Nephron (organoid): ENCODE data around the gene DRC7.
"Not testable (repeated sequence)": the region's sequence is repeated elsewhere in the genome, so short reads cannot be mapped to it uniquely, and the experiment has no call there.

Experiments used
- H3K27ac Mint-ChIP-seq, 3 experiments: 2 replicates each; pipeline ENCODE4 v1.8.0; 2020; ENCODE audit warnings: mixed read lengths in 3 of 3, mild to moderate bottlenecking in 2 of 3, moderate library complexity in 1 of 3
- H3K27me3 Mint-ChIP-seq: 2 replicates; pipeline ENCODE4 v1.8.0; 2021; ENCODE audit warnings: low read depth, mild to moderate bottlenecking, moderate library complexity, mixed read lengths
- H3K36me3 Mint-ChIP-seq: 2 replicates; pipeline ENCODE4 v1.8.0; 2020; ENCODE audit warnings: low read depth, mixed read lengths
- H3K4me1 Mint-ChIP-seq: 2 replicates; pipeline ENCODE4 v1.8.0; 2020; ENCODE audit warnings: mixed read lengths
- H3K4me3 Mint-ChIP-seq, 3 experiments: 2 replicates each; pipeline ENCODE4 v1.8.0; 2020; ENCODE audit warnings: mild to moderate bottlenecking in 3 of 3, mixed read lengths in 3 of 3, moderate library complexity in 2 of 3
- H3K9me3 Mint-ChIP-seq: 2 replicates; pipeline ENCODE4 v1.8.0; 2020; ENCODE audit warnings: mixed read lengths
- TF ChIP-seq, protein P1 (sequence below), 3 experiments: fragments of 200-600 bp; sonication (generic); IDR thresholded peaks; one replicate each; pipeline ENCODE4 v1.5.0; 2021; ENCODE audit warnings: antibody characterized with exemption in 3 of 3; ENCODE audit not compliant: unreplicated experiment in 3 of 3

The DRC7 gene

GRCh38 chr16:57708168-57708567, 13.6 kb downstream of the DRC7 start:
- Mint-ChIP-seq H3K36me3 (no peaks in the 10 kb centered on the region), H3K4me3 (no peak overlapping the region), H3K27me3 (peaks cover 13% of the 10 kb centered on the region), H3K9me3 (peaks cover 4% of the 10 kb centered on the region), H3K27ac (no peak overlapping the region), H3K4me1 (no peaks in the 10 kb centered on the region)
- TF ChIP-seq, protein P1, sequence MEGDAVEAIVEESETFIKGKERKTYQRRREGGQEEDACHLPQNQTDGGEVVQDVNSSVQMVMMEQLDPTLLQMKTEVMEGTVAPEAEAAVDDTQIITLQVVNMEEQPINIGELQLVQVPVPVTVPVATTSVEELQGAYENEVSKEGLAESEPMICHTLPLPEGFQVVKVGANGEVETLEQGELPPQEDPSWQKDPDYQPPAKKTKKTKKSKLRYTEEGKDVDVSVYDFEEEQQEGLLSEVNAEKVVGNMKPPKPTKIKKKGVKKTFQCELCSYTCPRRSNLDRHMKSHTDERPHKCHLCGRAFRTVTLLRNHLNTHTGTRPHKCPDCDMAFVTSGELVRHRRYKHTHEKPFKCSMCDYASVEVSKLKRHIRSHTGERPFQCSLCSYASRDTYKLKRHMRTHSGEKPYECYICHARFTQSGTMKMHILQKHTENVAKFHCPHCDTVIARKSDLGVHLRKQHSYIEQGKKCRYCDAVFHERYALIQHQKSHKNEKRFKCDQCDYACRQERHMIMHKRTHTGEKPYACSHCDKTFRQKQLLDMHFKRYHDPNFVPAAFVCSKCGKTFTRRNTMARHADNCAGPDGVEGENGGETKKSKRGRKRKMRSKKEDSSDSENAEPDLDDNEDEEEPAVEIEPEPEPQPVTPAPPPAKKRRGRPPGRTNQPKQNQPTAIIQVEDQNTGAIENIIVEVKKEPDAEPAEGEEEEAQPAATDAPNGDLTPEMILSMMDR (IDR thresholded peaks at IDR 0.05; ENCODE audit: unreplicated experiment in 3 of 3): no peak

GRCh38 chr16:57709663-57710062, 15.1 kb downstream of the DRC7 start:
- H3K27ac Mint-ChIP-seq: no peak overlapping the region
- H3K4me1 Mint-ChIP-seq: no peaks in the 10 kb centered on the region
- no peaks in the 10 kb centered on the region for H3K36me3 Mint-ChIP-seq
- H3K27me3 Mint-ChIP-seq: peaks cover 7% of the 10 kb centered on the region
- no peak overlapping the region for H3K4me3 Mint-ChIP-seq
- TF ChIP-seq, protein P1 (IDR thresholded peaks at IDR 0.05; ENCODE audit: unreplicated experiment in 3 of 3): no peak
- H3K9me3 Mint-ChIP-seq: peaks cover 4% of the 10 kb centered on the region

DNA sequence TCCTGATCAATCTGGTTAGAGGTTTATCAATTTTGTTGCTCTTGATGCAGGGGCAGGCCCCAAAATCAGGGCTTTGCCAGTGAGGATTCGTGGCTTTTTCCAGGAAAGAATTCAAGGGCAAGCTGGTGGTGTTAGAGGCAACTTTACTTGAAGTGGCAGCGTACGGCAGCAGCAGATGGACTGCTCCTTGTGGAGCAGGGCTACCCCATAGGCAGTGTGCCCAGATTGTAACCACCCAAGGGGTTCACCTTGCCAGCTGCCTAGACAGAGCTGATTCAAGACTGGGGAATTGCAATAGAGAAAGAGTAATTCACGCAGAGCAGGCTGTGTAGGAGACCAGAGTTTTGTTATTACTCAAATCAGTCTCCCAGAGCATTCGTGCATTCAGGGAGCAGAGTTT, 16.7 kb downstream of the DRC7 start:
- TF ChIP-seq, protein P1 (IDR thresholded peaks at IDR 0.05; ENCODE audit: unreplicated experiment in 3 of 3): no peak
- H3K27me3 Mint-ChIP-seq: peaks cover 7% of the 10 kb centered on the region
- peaks cover 4% of the 10 kb centered on the region for H3K9me3 Mint-ChIP-seq
- no peaks in the 10 kb centered on the region for H3K36me3 Mint-ChIP-seq
- H3K4me3 Mint-ChIP-seq: no peak overlapping the region
- no peak overlapping the region for H3K27ac Mint-ChIP-seq
- no peaks in the 10 kb centered on the region for H3K4me1 Mint-ChIP-seq

DNA sequence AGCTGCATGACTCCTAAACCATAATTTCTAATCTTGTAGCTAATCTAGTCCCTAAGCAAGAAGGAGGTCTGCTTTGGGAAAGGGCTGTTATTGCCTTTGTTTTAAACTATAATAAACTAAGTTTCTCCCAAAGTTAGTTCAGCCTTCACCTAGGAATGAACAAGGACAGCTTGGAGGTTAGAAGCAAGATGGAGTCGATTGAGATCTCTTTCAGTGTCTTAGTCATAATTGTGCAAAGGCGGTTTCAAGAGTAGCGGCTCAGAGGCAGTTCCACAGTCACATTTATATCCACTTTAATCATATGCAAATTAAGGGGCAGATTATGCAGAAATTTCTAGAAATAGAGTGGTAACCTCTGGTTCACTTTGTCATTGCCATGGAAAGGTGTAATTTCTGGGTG, 17.4 kb downstream of the DRC7 start:
- TF ChIP-seq, protein P1 (IDR thresholded peaks at IDR 0.05; ENCODE audit: unreplicated experiment in 3 of 3): no peak
- Mint-ChIP-seq H3K36me3 (no peaks in the 10 kb centered on the region), H3K27ac (no peak overlapping the region), H3K27me3 (peaks cover 9% of the 10 kb centered on the region), H3K9me3 (peaks cover under 1% of the 10 kb centered on the region), H3K4me3 (no peak overlapping the region), H3K4me1 (no peaks in the 10 kb centered on the region)

DNA sequence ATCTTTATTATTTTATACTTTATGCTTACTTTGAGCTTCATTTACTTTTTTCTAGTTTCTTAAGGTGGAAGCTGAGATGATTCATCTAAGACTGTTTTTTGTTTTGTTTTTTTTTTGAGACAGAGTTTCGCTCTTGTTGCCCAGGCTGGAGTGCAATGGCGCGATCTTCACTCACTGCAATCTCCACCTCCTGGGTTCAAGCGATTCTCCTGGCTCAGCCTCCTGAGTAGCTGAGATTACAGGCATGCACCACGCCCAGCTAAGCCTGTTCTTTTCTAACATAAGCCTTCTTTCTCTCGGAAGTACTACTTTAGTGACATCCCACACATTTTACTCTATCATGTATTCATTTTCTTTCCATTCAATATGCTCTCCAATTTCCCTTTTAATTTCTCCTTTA, 18.0 kb downstream of the DRC7 start:
- H3K27ac Mint-ChIP-seq, H3K4me1 Mint-ChIP-seq, H3K9me3 Mint-ChIP-seq, H3K27me3 Mint-ChIP-seq, H3K4me3 Mint-ChIP-seq, H3K36me3 Mint-ChIP-seq: not testable (repeated sequence)

DNA sequence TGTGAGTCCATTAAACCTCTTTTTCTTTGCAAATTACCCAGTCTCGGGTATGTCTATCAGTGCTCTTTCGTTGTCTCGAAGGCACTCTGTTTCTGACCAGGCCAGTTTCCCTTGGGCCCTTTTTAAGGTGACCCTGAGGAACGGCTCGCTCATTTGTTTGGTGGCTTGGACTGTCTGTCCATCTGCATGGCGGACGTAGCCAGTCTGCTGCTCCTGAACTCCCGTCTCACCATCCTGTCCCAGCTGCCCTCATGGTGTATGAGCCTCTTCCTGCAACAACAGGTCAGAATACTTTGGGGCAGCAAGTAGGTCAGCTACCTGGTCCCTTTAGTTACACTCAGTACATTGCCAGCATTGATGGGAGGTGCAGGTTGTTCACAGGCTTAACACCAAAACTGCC, 19.0 kb downstream of the DRC7 start:
- H3K27me3 Mint-ChIP-seq: peaks cover 9% of the 10 kb centered on the region
- no peaks in the 10 kb centered on the region for H3K9me3 Mint-ChIP-seq

More for the DNA sequence above, 19.0 kb downstream of the DRC7 start:
- Mint-ChIP-seq H3K36me3 (no peaks in the 10 kb centered on the region), H3K4me1 (no peaks in the 10 kb centered on the region), H3K27ac (no peak overlapping the region), H3K4me3 (no peak overlapping the region)
- TF ChIP-seq, protein P1 (IDR thresholded peaks at IDR 0.05; ENCODE audit: unreplicated experiment in 3 of 3): no peak
